Stimulated activated CD4-positive, alpha-beta T cell treated with anti-CD3 and anti-CD28 coated beads, Interleukin-12 subunit alpha, Interleukin-12 subunit beta, amount 100 ng/mL, for 4 hours (primary cell): ENCODE data around the gene HM13.
"Not testable (repeated sequence)": the region's sequence is repeated elsewhere in the genome, so short reads cannot be mapped to it uniquely, and the experiment has no call there.

Experiments used
- DNase-seq: peaks from one replicate; pipeline ENCODE4 v3.0.0-alpha.2; 2020

Gene HM13

DNA sequence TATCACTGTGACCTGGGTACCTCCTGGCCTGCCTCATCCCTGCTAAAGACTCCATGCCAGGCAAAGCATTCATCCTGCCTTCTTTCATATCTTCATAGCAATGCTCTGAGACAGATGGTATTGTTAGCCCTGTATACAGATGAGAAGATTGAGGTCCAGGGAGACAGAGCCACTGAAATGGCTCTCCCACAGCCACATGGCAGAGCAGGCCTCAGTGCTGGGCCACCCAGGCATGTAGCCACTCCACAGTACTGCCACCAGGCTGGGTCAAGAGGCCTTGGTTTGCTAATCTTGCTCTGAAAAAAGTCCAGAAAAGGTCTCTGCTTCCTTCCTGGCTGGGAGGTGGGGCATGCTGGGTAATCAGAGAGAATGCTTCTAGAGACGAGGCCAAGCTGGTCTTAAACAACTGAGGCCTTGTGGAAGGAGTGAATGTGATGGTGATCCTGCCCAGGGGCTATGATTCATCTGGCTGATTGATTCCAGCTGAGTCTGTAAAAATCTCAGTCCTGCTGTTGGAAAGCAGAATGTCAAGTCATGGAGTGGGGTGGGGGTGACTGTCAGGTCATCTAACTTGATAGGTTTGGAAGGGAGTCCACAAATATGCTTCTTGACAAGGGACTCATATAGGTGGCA lies 29.8 kb downstream of the HM13 start:
- no peak for DNase-seq

DNA sequence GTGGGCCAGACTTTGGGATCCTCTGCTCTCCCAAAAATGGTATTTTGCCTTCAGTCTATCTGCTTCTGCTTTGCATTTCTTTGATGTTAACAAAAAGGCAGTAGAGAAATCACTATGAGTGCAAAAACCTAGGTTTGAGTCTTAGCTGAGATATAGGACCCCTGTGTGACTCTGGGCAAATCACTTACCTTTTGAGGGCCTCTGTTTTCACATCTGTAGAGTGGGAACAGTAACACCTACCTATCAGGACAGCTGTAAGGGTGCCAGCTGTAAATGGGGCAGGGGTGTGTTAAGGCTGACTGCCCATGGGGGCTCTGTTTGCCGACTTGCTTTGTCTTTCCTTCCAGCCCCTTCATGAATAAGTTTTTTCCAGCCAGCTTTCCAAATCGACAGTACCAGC lies 30.4 kb downstream of the HM13 start:
- DNase-seq = no peak

DNA sequence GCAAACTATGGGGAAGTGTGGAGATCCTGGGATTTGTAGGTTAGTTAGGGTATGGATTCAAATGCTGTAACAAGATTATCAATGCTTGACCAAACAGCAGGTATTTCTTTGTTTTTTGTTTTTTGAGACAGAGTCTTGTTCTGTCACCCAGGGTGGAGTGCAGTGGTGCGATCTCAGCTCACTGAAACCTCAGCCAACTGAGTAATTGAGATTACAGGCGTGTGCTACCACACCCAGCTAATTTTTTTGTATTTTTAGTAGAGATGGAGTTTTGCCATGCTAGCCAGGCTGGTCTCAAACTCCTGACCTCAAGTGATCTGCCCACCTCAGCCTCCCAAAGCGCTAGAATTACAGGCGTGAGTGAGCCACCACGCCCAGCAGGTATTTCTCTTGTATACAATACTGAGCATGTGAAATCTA lies 31.4 kb downstream of the HM13 start:
- DNase-seq = not testable (repeated sequence)

DNA sequence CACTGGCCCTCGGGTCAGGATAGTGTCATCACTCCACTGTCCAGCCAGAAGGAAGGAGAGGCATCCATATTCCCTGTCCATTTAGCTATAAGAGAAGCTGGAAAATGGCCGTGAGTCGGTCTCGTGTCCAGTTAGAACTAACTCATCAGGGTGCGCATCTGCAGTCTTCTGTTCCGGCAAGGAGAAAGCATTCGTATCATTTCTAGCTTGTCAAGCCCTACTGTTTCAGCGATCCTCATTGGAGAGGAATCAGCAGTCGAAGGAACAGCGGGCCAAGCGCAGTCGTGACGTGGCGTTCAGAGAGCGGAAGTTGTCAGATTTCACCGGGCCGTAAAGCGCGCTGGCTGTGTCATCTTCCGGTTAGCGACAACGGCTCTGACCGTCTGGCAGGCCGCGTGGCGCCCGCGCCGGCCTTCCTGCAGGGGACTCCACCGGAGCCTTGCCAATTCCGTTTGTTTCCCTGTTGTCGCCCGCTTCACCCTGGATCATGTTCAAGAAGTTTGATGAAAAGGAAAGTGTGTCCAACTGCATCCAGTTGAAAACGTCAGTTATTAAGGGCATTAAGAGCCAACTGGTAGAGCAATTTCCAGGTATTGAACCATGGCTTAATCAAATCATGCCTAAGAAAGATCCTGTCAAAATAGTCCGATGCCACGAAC lies 32.9 kb downstream of the HM13 start:
- DNase-seq = peak; percentile 71

DNA sequence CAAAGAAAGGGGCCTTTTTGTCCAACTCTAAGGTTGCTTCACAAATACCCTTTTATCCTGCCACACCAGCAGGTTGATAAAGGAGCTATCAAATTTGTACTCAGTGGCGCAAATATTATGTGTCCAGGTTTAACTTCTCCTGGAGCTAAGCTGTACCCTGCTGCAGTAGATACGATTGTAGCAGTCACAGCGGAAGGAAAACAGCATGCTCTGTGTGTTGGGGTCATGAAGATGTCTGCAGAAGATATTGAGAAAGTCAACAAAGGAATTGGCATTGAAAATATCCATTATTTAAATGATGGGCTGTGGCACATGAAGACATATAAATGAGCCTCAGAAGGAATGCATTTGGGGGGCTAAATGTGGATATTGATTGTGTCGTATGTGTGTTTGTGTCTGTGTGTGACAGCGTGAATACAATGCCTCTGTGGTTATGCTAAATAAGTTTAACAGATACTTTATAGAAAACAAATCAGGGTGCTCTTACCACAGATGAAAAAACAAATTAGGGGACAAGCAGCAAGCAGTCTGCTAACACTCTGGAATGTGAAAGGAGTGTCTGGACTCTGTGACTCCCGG lies 33.6 kb downstream of the HM13 start:
- DNase-seq = no peak

DNA sequence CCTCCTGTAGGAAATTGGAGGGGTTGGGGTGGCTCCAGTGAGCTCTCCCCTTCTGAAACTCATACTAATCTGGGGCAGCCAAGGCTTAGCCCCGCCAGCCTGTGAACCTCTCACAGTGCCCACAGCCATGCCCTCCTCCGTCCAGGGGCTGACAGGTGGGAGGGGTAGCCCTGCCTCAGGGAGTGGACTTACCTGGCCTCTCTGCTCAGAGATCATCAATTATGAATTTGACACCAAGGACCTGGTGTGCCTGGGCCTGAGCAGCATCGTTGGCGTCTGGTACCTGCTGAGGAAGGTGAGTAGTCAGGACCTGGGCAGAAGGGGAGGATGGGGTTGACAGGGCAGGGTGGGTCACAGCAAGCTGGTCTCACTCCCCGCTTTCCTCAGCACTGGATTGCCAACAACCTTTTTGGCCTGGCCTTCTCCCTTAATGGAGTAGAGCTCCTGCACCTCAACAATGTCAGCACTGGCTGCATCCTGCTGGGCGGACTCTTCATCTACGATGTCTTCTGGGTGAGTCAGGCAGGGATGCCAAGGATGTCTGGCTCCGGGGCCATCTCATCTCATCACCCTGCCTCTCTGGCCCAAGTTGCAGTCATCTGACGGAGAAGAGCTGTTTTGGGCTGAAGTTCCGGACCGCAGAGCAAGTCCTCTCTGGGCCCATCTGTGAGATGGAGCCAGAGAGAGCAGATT lies 34.7 kb downstream of the HM13 start:
- DNase-seq = no peak

DNA sequence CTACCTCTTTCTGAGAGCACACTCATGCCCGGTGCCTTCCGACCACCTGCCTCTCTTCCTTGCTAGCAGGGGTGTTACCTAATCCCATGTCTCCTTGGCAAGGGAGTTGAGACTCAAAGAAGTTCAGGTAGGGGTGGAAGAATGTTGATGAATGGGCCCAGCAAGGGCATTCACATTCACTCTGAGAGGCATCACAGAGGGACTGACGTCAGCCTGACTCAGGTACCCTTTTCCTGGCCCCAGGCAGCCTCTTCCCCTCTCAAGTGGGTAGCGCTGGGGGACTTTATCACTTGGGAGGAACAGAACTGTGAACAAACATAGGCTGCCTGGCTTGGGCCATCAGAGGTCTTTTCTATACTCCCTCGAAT lies 35.3 kb downstream of the HM13 start:
- no peak for DNase-seq

DNA sequence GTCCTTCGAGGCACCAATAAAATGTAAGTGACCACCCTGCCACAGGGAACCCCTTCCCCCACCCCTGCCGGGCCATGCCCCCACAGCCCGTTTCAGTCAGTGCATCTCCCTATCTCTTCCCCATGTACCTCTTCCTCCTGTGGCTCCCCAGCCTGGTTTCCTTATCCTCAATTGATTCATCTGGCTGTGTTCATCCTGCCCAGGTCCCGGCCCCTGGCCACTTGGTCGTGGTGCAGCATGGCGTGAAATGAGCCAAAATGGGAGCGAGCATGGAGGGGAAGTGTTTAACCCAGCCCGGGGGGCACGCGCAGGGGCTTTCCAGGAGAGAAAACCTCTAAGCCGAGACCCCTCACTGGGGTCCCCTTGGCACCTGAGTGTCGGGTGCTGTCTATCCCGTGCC lies 35.9 kb downstream of the HM13 start:
- DNase-seq = no peak

DNA sequence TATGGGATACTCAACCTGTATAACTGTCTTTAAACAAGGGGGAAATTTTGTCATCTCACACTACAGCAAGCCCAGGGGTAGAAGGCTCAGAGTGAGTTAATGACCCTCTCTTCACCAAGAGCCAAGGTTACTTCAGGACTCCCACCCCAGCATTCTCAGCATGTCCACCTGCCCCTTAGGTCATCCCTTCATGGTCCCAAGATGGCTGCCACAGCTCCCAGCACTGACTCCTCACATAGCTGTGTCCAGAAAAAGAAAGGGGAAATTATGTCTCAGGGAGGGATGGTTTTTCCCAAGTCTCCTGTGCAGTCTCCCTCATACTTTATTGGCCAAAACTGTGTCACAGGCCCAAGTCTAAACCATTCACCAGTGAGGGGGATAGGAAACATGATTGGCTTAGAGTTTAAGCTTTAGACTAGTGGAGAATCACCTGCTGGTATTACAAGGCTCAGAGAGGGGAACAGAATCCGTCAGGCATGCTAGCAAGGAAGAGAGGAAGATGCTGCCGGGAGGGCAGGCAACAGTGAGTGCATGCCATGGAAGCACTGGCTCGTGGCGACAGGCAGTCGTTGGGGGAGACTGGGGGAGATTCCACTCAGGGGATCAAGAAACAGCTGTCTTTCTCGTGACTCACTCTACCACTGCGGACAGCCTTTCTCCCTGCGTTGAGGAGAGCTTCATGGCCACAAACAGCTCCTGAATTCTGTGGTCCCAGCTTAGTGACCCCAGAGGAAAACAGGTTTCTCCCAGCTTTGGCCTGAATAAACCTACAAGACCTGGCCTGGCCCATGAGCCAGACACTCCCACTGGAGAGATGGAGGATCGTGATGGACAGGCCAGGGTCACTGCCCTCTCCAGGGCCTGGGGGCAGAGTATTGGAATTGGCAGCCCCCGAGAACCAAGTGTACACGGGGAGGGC lies 37.2 kb downstream of the HM13 start:
- DNase-seq = no peak

DNA sequence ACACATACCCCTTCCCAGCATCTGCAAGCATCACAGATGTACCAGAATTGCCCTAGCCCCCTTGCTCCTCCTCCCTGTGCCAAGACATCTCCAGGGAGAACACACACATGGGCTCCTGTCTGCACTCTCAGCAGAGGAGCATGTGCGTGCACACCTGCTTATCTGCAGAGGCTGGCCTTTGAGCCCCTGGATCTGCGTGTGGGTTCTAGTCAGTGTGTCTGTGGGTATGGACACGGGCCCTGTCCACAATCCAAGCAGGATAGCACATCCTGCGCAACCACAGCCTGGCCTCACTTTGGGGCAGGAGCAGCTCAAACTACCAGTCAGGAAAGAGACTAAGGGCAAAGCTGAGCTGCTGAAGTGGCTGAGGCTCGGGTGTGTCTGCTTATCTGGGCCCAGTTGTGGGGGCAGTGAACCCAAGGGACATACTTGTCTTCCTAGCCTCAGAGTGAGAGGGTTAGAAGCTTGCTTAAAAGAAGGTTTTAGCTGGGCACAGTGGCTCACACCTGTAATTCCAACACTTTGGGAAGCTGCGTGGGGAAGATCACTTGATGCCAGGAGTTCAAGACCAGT lies 41.0 kb downstream of the HM13 start:
- DNase-seq = no peak

DNA sequence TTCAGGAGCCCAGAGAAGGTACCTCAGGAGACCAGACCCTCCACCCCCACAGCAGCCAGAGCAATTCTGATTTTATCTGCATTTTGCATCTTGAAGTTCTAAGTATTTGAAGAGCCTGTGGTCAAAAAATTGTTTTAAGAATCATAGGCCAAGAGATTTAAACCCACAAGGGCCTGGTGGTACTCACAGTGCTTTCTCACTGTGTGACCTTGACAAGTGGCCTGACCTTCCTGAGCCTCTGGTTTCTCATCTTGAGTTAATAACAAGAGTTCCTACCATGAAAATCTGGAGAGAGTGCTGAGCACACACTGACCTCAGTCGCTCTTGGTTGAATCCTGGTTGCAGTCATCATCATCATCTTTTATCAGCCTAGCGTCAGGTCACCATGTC lies 45.5 kb downstream of the HM13 start:
- no peak for DNase-seq

DNA sequence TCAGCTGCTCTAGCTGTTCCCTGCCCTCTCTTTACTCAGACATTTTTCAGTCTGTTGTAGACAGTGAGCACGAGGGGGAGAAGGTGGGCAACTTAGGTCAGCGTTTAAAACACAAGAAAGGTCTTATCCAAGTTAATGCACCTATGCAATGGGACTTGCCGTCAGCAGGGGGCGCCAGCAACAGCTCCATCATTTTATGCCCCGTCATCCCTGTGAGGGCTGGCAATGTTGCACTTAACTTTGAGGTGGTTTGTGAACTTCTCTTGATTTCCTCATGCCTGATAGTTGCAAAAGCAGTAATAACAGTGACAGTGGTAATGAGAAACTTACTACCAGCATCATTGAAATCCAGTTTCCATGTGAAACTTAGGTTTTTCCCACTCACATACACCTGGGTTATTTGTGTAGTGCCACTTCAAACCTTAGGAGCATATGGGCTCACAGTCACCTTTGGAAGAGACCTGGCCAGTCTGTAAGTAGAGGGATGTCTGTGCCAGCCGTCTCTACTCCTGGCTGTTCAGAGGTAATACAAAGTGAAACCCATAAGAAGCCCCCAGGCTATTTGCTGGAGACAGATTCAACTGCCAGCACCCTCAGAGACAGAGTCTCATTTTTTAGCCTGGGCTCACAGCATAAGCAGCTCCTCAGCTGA lies 46.0 kb downstream of the HM13 start:
- DNase-seq = peak; percentile 72

DNA sequence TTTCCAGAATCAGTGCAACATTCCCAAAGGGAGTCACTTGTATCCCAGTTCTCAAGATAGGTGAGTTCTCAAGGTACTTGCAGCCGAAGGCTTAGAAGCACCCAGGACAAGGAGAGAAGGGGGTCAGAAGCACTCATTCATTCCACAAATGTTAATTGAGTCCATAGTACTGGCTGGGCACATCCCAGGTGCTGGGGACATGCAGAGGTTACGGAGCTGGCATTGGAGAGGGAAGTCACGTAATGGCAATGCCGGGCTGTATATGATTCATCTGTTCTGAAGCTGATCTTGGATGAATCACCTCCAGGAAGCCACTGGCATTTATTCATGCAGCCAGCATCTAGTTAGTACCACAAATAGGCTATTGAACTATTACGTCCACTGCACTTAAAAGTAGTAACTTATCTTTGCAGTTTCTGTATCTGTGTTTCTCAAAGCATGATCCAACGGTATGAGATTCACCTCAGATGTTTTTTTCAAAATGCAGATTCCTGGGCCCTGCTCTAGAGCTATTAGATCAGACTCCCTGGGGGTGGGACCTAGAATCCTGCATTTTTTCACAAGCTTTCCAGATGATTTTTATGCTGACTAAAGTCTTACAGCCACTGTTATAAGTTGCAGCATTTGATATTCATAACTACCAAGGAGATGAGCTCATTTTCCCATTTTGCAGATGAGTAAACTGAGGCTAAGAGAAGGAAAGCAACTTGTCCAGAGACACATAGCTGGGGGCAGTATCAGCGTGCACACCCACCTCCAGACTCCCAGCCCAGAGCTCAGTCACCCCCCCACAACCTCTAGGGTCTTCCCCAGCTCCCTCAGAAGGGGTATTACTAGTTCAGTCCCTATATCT lies 46.7 kb downstream of the HM13 start:
- no peak for DNase-seq

DNA sequence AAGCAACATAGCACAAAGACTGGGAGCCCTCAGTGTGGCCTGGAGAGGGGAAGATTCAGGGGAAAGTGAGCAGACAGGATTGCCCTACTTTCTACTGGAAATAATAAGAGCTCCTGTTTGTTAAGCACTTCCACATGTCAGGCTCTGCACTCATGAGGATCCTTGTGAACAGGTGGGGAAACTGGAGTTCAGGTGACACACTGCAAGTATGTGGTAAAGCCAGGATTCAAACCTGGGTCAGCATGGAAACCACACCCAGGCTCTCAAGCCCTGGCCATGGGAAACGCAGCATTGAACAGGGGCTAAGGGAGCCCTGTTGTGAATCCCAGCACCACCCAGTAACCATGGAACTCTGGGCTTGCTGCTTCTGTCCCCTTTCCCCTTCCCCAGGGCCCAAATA lies 48.0 kb downstream of the HM13 start:
- no peak for DNase-seq

DNA sequence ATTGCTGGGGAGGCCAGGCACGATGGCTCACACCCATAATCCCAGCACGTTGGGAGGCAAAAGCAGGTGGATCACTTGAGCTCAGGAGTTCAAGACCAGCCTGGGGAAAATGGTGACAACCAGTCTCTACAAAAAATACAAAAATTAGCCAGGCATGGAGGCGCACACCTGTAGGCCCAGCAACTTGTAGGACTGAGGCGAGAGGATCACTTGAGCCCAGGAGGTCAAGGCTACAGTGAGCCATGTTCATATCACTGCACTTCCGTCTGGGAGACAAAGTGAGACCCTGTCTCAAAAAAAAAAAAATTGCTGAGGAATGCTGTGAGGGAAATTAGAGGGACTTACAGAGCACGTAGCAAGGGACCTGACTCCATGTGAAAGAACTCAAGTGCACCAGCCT lies 50.0 kb downstream of the HM13 start:
- DNase-seq = no peak

DNA sequence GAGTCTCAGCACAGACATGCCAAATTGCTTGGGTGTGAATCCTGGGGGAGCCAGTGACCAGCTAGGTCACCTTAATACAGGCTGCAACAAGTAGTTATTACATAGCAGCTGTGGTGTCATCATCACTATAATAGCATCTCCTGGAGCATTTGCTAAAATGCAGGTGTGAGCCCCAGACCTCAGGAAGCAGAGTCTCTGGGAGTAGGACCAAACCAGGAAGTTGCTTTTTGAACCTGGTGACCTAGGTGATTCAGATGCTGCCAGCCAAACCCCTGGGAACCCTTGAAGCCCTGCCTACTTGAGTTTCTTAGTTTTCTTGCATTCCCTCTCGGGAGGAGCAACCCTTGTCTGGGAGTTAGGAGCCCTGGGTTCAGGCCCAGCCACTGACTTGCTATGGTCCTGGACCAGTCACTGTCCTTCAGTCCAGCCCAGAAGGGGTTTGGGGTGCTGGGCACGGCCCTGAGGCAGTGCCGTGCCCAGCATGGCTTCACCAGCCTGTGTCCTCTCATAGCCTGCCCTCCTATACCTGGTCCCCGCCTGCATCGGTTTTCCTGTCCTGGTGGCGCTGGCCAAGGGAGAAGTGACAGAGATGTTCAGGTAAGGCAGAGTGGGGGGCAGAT lies 51.6 kb downstream of the HM13 start:
- DNase-seq = no peak

DNA sequence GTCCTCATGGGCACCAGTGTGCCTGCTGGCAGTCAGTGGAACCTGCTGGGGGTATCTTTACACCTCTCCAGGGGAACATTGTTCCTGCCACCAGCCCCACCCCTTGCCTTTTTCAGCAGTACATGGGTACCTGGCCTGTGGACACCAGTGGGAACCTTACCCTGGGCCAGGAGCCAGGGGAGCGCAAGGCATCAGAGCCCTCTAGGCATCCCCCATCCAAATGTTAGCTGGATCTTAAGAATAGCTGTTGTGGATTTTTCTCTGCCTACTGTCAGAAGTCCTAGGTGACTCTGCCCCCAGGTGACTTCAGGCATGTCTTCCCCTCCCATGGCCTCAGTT lies 52.0 kb downstream of the HM13 start:
- DNase-seq = no peak

DNA sequence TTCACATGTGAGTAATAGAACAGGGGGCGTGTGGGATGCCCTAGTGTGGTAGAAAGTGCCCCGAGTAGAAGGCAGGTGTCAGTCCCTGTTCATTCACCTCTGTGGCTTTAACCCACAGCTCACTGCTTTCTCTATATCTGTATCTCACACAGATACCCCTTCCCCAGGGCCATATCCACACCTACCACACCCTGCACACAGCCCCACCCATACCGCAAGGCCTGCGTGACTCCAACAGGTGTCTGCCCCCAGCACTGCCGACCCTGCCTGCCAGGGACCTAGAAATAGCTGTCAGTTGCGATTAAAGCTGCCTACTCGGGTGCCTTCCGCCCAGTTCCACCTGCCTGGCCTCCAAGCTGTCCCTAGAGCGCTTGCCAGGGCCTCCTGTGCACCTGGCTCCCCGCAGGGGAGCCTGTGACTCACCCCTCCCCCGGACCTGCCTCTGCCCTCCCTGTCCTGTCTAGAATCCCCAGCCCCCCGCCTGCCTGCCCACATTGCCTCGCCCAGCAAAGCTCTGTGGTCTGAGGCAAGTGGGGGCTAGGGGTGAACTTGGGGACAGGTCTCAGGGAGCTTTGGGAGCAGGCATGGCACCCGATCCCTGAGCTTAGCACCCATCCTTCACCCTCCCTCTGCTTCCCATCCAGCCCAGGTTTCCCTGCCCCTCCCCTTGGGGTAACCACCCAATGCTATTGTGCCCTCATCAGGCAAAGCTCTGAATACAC lies 52.6 kb downstream of the HM13 start:
- DNase-seq = no peak

DNA sequence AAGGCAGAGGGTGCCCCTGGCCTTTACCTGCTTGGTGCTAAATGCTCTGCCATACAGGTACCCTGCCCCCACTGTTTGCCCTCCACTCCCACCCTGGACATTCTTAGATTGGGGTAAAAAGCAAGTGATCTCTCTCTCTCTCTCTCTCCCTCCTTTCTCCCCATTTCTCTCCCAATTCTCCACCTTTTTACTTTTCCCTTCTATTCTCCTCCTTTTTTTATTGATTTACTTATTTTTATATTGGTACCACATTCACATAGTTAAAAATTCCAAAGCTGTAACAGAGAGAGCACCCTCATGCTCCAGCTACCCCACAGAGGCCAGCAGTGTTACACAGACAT lies 53.1 kb downstream of the HM13 start:
- no peak for DNase-seq

DNA sequence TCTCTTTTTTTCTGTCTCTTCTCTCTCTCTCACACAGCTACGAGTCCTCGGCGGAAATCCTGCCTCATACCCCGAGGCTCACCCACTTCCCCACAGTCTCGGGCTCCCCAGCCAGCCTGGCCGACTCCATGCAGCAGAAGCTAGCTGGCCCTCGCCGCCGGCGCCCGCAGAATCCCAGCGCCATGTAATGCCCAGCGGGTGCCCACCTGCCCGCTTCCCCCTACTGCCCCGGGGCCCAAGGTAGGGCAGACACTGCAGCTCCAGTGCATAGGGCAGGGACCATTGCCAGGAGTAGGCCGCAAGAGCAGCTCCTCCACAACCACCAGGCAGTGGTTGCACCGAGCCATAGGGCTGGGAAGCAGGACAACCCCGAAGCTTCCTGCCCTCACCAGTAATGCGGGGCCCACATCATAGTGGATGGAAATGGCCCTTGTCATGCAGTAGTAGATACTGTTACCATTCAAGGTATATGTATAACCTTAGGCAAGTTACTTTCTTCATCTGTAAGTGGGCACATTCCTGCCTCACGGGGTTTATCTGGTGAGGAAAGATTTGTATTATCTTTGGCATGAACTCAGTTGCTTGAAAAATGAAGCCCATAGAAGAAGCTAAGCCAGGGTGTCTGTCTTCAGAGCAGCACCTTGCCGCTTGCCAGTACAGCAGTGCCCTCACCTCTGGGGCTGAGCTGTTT lies 53.9 kb downstream of the HM13 start:
- no peak for DNase-seq
